HepG2 (cell line): Measurements from ENCODE around the gene OR1M1. TPM values are rescaled to one million over a fixed set of nuclear protein-coding genes. Genes with fewer than 3 reads are reported as not detected.
A peak's percentile ranks its signal among the peaks of the same experiment; 100 is the strongest.

Source experiments
- CREBL2 ChIP-seq: sonication (generic); formaldehyde crosslinking; IDR thresholded peaks from 2 replicates; pipeline ENCODE4 v1.8.1; 2023; ENCODE audit warnings: missing genetic modification reagents, mild to moderate bottlenecking, borderline replicate concordance
- GTF3A ChIP-seq: sonication (generic); formaldehyde crosslinking; conservative IDR thresholded peaks from 2 replicates; pipeline ENCODE4 v1.4.0; 2020; ENCODE audit warnings: mild to moderate bottlenecking, missing genetic modification reagents
- HINFP ChIP-seq: sonication (generic); formaldehyde crosslinking; IDR thresholded peaks from 2 replicates; pipeline ENCODE4 v1.4.0; 2020; ENCODE audit warnings: low read depth, mild to moderate bottlenecking, missing genetic modification reagents
- KLF16 ChIP-seq, 2 experiments: sonication (generic) in 1 of 2; formaldehyde crosslinking in 1 of 2; IDR thresholded peaks; 2 replicates each; pipeline versions ENCODE4 v1.6.1 to v1.8.0; 2016 to 2023; ENCODE audit warnings: missing genetic modification reagents in 2 of 2, missing compliant biosample characterization in 1 of 2
- NONO ChIP-seq, 2 experiments: fragments of 450-650 bp in 1 of 2; sonication (generic) in 1 of 2; formaldehyde crosslinking in 1 of 2; IDR thresholded peaks in 1 of 2; conservative IDR thresholded peaks in 1 of 2; 2 replicates each; pipeline versions ENCODE4 v1.6.1 to v1.8.0; 2017 to 2022; ENCODE audit warnings: mild to moderate bottlenecking in 1 of 2, missing genetic modification reagents in 1 of 2, moderate library complexity in 1 of 2
- SETDB1 ChIP-seq: sonication (generic); formaldehyde crosslinking; IDR thresholded peaks from 2 replicates; pipeline ENCODE4 v1.5.1; 2020; ENCODE audit warnings: missing genetic modification reagents, mild to moderate bottlenecking, borderline replicate concordance
- SIN3B ChIP-seq: fragments of 150-350 bp; IDR thresholded peaks from 2 replicates; pipeline ENCODE4 v1.6.1; 2014; ENCODE audit warnings: low read length
- SNRNP70 ChIP-seq: fragments of 200-400 bp; formaldehyde crosslinking; IDR thresholded peaks from 2 replicates; pipeline ENCODE4 v1.6.1; 2017; ENCODE audit warnings: mild to moderate bottlenecking, low read depth, low read length, moderate library complexity
- SPEN ChIP-seq: sonication (generic); formaldehyde crosslinking; IDR thresholded peaks from 2 replicates; pipeline ENCODE4 v1.5.1; 2020; ENCODE audit warnings: low read depth, mild to moderate bottlenecking, missing genetic modification reagents
- U2AF2 ChIP-seq: fragments of 200-400 bp; formaldehyde crosslinking; IDR thresholded peaks from 2 replicates; pipeline ENCODE4 v1.6.1; 2017; ENCODE audit warnings: low read depth, mild to moderate bottlenecking, low read length
- YEATS2 ChIP-seq: sonication (generic); formaldehyde crosslinking; IDR thresholded peaks from 2 replicates; pipeline ENCODE4 v1.4.0; 2020; ENCODE audit warnings: missing genetic modification reagents, borderline replicate concordance
- ZBTB8A ChIP-seq: sonication (generic); formaldehyde crosslinking; IDR thresholded peaks from 2 replicates; pipeline ENCODE4 v1.4.0; 2020; ENCODE audit warnings: mild to moderate bottlenecking, low read depth, missing genetic modification reagents, borderline replicate concordance
- ZFP41 ChIP-seq: sonication (generic); formaldehyde crosslinking; IDR thresholded peaks from 2 replicates; pipeline ENCODE4 v1.4.0; 2020; ENCODE audit warnings: mild to moderate bottlenecking, missing genetic modification reagents, borderline replicate concordance
- ZFYVE20 ChIP-seq: sonication (generic); formaldehyde crosslinking; IDR thresholded peaks from 2 replicates; pipeline ENCODE4 v1.8.0; 2023; ENCODE audit warnings: low read depth, mild to moderate bottlenecking, moderate library complexity, missing genetic modification reagents, borderline replicate concordance
- ZNF101 ChIP-seq: sonication (generic); formaldehyde crosslinking; IDR thresholded peaks from 2 replicates; pipeline ENCODE4 v1.4.0; 2020; ENCODE audit warnings: mild to moderate bottlenecking, low read depth, missing genetic modification reagents, borderline replicate concordance
- ZNF354B ChIP-seq: sonication (generic); formaldehyde crosslinking; IDR thresholded peaks from 2 replicates; pipeline ENCODE4 v1.8.0; 2022; ENCODE audit warnings: mild to moderate bottlenecking, missing genetic modification reagents
- ZNF543 ChIP-seq: sonication (generic); formaldehyde crosslinking; IDR thresholded peaks from 2 replicates; pipeline ENCODE4 v1.4.0; 2020; ENCODE audit warnings: mild to moderate bottlenecking, missing genetic modification reagents
- ZNF547 ChIP-seq: sonication (generic); formaldehyde crosslinking; IDR thresholded peaks from 2 replicates; pipeline ENCODE4 v1.5.1; 2020; ENCODE audit warnings: mild to moderate bottlenecking, missing genetic modification reagents
- ZNF552 ChIP-seq: sonication (generic); formaldehyde crosslinking; IDR thresholded peaks from 2 replicates; pipeline ENCODE4 v1.9.0; 2022; ENCODE audit warnings: missing genetic modification reagents, mild to moderate bottlenecking, borderline replicate concordance
- ZNF557 ChIP-seq: sonication (generic); formaldehyde crosslinking; IDR thresholded peaks from 2 replicates; pipeline ENCODE4 v1.4.0; 2020; ENCODE audit warnings: missing genetic modification reagents
- ZNF607 ChIP-seq: sonication (generic); formaldehyde crosslinking; IDR thresholded peaks from 2 replicates; pipeline ENCODE4 v1.5.1; 2020; ENCODE audit warnings: missing genetic modification reagents, mild to moderate bottlenecking, borderline replicate concordance
- polyA plus RNA-seq, 8 experiments: library from polyadenylated mRNA; depleted of rRNA in 3 of 8; stranded (reverse) in 7 of 8; unstranded in 1 of 8; fragments of >200 nt; fragmentation: Illumina TruSeq in 4 of 8; extraction: Trizol in 4 of 8; gene quantifications; 2 replicates each; pipeline versions ENCODE4 v1.2.1 to v1.2.3, GENCODE V29; 2011 to 2016; ENCODE audit warnings: low read depth in 4 of 8, missing spikeins in 1 of 8, mixed read lengths in 1 of 8; ENCODE audit not compliant: insufficient read depth in 1 of 8
- total RNA-seq, 5 experiments: library from RNA; depleted of rRNA; stranded (reverse); fragments of >200 nt; fragmentation: Illumina TruSeq; extraction: Trizol; gene quantifications; 2 replicates each; pipeline ENCODE4 v1.2.3, GENCODE V29; 2016; ENCODE audit warnings: low read depth in 1 of 5
- TF ChIP-seq, protein P1 (sequence below): sonication (generic); formaldehyde crosslinking; IDR thresholded peaks from 2 replicates; pipeline ENCODE4 v1.4.0; 2020; ENCODE audit warnings: missing genetic modification reagents, low read depth, mild to moderate bottlenecking, borderline replicate concordance
- TF ChIP-seq, protein P2 (sequence below): fragments of 450-650 bp; IDR thresholded peaks from 2 replicates; pipeline ENCODE4 v1.6.1; 2017
- TF ChIP-seq, protein P3 (sequence below): sonication (generic); formaldehyde crosslinking; IDR thresholded peaks from 2 replicates; pipeline ENCODE4 v1.4.0; 2020; ENCODE audit warnings: missing genetic modification reagents

The OR1M1 gene
- total and polyA plus RNA-seq, 2 of the 13 experiments (the other 11 are each of a cell fraction or from before 2014, with no cell fraction given): not detected

DNA sequence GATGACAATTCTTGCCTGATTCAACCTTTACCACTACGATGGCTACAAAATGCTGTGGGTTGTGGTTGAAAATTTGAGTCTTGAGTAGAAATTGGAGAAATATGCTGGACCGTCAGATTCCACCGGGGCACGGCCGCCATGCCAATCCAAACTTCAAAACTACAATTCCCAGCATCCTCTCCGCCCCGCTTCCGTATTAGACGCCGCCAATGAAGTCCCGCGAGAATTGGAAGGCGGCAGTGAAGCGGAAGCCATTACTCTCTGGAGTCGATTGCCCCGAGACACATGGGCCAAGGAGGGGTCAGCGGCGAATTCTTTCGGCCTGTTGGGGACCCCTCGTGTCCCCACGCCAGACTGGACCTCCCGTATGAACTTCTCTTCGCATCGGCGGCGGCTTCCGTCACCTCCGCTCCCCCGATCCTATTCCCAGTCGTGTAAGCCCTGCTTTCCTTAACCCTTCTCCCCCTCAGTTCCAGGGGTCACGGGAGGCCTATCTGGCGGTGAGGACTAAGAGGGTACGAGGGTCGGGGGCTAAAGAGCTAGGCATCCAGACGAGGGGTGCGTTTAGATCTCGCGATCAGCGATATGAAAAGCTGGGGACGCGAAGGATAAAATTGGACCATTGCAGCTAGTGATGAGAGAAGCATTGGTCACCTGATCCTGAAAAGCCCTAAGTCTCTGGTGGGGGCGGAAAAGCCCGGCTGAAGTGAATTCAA is 53.5 kb downstream of the OR1M1 start, which contains the start of gene ZNF317 (continued):
- TF ChIP-seq ZNF607 (CRISPR knock-in tag): no peak
- no peak for TF ChIP-seq ZFYVE20 (CRISPR knock-in tag)
- TF ChIP-seq ZNF552 (CRISPR knock-in tag): no peak
- TF ChIP-seq HINFP (CRISPR knock-in tag): no peak
- TF ChIP-seq SIN3B: no peak
- peak in 1 of 2 experiments; percentile 58; a peak in 2 of 4 replicates for TF ChIP-seq KLF16 (CRISPR knock-in tag; IDR thresholded peaks at IDR 0.05)
- TF ChIP-seq ZNF543: 0 out of 2 replicates have a peak, but pooled peaks have one; percentile 24
- no peak for TF ChIP-seq SNRNP70
- TF ChIP-seq, protein P1, sequence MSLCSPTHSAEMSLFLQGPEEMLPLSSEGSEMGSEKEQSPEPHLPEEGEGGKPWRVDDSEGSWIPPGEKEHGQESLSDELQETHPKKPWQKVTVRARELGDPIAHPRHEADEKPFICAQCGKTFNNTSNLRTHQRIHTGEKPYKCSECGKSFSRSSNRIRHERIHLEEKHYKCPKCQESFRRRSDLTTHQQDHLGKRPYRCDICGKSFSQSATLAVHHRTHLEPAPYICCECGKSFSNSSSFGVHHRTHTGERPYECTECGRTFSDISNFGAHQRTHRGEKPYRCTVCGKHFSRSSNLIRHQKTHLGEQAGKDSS: no peak
- TF ChIP-seq CREBL2 (CRISPR knock-in tag): no peak; the same call in 1 of the 2 replicates
- peak; percentile 92 for TF ChIP-seq YEATS2 (CRISPR knock-in tag)
- peak; percentile 74 for TF ChIP-seq ZNF547 (CRISPR knock-in tag)
- TF ChIP-seq U2AF2: no peak
- TF ChIP-seq SPEN (CRISPR knock-in tag): peak; percentile 49; the same call in 1 of the 2 replicates
- TF ChIP-seq, protein P2, sequence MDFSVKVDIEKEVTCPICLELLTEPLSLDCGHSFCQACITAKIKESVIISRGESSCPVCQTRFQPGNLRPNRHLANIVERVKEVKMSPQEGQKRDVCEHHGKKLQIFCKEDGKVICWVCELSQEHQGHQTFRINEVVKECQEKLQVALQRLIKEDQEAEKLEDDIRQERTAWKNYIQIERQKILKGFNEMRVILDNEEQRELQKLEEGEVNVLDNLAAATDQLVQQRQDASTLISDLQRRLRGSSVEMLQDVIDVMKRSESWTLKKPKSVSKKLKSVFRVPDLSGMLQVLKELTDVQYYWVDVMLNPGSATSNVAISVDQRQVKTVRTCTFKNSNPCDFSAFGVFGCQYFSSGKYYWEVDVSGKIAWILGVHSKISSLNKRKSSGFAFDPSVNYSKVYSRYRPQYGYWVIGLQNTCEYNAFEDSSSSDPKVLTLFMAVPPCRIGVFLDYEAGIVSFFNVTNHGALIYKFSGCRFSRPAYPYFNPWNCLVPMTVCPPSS: no peak
- no peak for TF ChIP-seq GTF3A (CRISPR knock-in tag)
- no peak for TF ChIP-seq SETDB1 (CRISPR knock-in tag)
- TF ChIP-seq ZBTB8A (CRISPR knock-in tag): no peak
- TF ChIP-seq, protein P3, sequence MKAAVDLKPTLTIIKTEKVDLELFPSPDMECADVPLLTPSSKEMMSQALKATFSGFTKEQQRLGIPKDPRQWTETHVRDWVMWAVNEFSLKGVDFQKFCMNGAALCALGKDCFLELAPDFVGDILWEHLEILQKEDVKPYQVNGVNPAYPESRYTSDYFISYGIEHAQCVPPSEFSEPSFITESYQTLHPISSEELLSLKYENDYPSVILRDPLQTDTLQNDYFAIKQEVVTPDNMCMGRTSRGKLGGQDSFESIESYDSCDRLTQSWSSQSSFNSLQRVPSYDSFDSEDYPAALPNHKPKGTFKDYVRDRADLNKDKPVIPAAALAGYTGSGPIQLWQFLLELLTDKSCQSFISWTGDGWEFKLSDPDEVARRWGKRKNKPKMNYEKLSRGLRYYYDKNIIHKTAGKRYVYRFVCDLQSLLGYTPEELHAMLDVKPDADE (CRISPR knock-in tag): no peak
- no peak for TF ChIP-seq NONO (IDR thresholded peaks at IDR 0.05)
- TF ChIP-seq NONO (CRISPR knock-in tag; conservative IDR thresholded peaks at IDR 0.05): 0 out of 2 replicates have a peak, but pooled peaks have one; percentile 24
- no peak for TF ChIP-seq ZNF354B (CRISPR knock-in tag)
- no peak for TF ChIP-seq ZNF101 (CRISPR knock-in tag)
- TF ChIP-seq ZFP41: 0 out of 2 replicates have a peak, but pooled peaks have one; percentile 69
- TF ChIP-seq ZNF557: no peak
